GM04503 (cell line): ENCODE results near the gene NOL6.

Experiments
- DNase-seq: peaks from one replicate; pipeline ENCODE4 v3.0.0-alpha.2; 2012; ENCODE audit warnings: low read depth

The NOL6 gene

GRCh38 chr9:33450621-33451146, 23.0 kb downstream of the NOL6 start:
- no peak for DNase-seq

DNA sequence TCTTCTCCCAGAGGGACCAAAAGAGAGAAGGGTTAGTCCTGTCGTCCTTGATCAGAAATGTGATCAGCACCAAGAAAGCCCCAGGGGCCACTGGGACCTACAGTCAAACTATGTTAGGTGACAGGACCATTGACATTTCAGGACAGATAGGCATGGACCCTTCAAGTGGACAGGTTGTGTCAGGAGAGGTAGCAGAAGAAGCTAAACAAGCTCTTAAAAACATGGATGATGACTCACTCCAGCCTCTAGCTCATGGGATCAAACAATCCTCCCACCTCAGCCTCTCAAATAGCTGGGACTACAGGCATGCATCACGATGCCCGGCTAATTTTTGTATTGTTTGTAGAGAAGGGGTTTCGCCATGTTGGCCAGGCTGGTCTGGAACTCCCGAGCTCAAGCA, 24.0 kb downstream of the NOL6 start:
- no peak for DNase-seq

- no peak for DNase-seq
These were observed 25.7 kb downstream of the NOL6 start for GRCh38 chr9:33447799-33448553.

DNA sequence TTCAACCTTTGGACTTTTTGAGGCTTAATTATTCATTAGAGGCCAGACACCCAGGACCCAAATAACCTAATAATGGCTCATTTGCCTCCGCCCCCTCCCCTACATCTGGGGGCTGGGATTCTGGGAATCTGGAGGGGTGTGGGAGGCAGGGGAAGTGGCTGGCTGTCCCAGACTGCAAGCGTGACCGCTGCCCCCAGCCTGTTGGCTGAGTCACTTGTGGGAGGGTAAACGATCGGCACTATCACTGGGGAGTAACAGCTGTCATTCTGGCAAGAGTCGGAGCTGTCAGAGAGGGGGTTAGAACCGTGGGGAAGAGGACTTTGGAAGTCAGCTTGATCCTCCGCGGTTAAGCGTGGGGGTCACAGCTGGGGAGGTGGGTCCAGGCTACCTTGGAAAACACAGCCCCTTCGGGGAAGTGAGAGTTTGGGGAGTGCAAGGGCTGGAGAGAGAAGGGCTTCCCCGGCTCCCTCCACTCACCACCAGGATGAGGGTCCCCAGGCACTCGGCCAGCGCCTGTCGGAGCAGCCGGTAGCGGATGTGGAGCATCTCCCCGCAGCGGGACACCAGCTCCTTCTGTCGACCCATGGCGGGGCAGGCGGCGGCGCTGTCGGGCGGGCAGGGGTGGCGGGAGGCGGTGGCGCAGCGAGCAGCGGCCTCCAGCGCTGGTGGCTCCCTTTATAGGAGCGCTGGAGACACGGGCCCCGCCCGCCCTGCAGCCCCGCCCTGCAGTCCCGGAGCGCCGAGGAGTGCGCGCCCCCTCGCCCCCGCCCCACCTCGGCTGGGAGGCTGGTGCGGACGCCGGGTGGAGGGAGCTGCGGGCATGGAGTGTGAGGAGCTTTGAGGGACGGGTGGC, 26.6 kb downstream of the NOL6 start, which contains the start of gene AQP3:
Gene AQP3, minus strand, starts transcription at position 648 of the 853 bp plus-strand sequence. Its CDS starts 63 bp downstream, at position 585.
- no peak for DNase-seq

- no peak for DNase-seq
These were observed 27.3 kb downstream of the NOL6 start for GRCh38 chr9:33446240-33446945.

DNA sequence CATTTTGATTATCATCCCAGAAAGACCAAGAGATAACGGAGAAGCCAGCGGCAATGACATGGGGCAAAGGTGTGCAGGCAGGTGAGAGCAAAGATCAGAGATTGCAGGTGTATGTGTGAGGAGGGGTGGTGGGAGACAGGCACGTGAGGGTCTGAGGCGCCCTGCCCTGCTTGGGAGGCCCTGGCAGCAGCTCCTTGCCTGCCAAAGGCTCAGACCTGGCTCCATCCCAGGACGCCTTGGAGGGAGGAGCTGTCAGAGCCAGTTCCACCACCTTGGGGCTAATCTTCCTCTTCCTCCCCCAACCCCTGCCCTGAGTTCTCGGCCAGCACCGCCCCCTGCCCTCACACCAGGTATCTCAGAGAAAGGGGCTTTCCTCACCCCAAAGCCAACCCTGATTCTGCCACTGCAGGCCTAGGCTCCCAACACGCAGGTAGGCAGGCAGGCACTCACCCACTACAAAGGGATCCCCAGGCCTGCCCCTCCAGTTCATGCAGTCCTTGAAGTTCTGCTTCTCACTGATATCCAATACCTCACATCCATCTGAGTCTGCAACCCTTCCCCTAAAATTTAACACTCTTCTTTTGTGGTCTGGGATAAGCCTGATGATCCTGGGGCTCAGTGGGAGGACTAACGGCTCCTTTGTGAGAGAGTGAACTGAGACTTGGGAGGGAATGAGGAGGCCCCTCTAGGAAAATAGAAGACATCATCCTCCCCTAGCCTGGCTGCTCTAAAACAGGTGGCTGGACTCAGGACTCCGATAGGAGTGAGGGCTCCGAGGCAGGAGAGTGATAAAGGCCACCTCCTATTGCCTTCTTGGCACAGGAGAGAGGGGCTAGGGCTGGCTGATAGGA, 28.1 kb downstream of the NOL6 start:
- DNase-seq = no peak

DNA sequence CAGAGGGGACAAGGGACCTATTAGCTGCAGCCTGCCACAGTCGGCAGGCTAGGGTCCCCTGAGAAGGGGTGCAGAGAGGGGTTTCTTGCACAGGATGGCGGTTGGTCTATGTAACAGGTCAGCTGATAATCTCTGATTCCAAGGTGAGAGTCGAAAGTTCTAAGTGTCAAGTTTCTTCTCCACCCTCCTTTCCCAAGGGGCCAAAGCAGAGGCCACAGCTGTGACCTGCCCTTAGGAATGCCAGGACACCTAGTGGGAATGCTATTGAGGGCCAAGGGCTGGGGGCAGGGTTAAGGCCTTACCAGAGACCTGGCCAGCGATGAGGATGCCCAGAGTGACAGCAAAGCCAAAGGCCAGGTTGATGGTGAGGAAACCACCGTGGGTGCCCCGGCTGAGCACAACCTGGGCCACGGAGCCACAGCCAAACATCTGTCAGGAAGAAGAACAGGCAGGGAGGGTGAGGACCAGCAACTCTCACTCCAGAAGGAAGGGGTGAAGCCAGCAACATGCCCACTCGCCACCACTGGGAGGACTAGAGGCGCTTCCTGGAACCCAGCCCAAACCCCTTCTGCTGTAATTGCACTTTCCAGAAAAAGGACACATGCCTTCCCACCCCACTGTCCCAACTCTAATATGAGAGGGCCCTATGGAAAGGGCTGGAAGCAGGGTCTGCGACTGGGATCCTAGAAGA, 30.1 kb downstream of the NOL6 start:
- no peak for DNase-seq

- no peak for DNase-seq
These were observed 30.7 kb downstream of the NOL6 start for GRCh38 chr9:33443047-33443446.

- DNase-seq = no peak
These were observed 31.6 kb downstream of the NOL6 start for GRCh38 chr9:33442125-33442524.

DNA sequence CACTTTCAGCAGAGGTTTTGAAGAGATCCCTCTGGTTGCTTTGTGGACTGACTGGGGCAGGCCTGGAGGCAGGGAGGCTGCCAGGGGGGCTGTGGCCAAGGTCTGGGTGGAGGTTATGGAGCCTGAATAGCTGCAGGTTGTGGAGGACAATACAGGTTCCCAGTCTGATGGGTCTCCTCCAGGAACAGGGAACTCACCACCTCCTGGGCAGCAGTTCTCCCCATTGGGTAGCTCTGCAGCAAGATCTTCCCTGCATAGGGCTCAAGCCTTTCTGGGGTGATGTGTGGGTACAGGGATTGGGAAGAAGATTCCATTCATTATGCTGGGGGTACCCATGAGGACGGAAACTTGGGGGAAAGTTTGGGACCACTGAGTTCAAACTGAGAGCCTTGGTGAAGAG, 33.1 kb downstream of the NOL6 start:
- DNase-seq = no peak

DNA sequence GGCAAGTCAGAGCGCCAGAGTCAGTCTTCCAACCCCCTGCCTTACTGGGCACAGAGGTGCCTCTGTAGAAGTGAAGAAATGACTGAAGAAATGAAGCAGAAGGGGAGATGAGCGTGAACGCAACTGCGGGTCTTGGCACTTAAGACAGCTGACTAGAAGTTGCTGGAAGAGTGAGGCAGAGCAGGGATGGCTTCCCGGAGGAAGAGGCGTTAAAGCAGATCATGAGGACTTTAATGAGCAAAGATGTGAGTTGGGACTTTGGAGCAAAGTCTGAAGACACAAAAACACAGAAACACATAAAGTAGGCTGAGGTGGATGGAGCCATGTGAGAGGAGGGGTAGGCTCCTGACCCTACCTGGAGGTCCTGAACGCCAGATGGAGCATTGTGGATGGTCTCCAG, 33.5 kb downstream of the NOL6 start:
- no peak for DNase-seq

- no peak for DNase-seq
These were observed 34.0 kb downstream of the NOL6 start for GRCh38 chr9:33439731-33440130.

GRCh38 chr9:33438926-33439680, 34.6 kb downstream of the NOL6 start:
- DNase-seq = no peak

DNA sequence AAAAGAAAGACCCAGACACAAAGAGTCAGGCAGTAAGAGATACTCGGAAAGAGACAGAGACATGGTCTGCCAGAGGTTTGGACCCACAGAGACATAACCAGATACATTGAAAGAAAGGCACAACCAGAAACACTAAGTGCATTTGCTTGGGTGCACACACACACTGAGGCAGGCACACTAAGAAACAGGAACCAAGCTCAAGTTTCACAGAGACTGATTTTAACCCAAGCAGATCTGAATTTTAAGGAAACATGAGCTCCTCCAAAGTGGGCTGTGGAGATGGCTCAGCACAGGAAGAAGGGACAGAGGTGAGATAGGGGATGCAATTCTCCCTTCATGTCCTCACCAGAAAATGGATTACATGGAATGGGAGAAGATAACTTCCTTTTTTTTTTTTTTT, 35.8 kb downstream of the NOL6 start:
- no peak for DNase-seq

- DNase-seq = no peak
These were observed 36.5 kb downstream of the NOL6 start for GRCh38 chr9:33437205-33437604.

DNA sequence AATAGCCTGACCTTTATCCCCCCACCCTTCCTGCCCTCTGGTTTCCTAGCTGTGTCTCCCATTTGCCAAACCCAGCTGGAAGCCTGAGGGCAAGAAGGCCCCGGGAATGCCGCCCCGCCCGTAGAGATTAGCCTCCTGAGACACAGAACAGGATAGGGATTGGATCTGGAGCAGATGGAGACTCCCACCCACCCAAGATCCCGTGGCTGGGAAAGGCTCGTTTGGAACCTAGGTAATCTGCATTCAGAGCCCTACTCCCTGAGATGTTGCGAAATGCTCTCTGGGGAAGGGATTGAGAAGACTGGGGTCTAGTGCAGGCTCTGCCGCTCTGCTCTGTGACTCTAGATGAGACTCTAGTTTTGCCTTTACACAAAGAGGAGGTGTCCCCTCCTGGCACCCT, 37.3 kb downstream of the NOL6 start:
- no peak for DNase-seq

DNA sequence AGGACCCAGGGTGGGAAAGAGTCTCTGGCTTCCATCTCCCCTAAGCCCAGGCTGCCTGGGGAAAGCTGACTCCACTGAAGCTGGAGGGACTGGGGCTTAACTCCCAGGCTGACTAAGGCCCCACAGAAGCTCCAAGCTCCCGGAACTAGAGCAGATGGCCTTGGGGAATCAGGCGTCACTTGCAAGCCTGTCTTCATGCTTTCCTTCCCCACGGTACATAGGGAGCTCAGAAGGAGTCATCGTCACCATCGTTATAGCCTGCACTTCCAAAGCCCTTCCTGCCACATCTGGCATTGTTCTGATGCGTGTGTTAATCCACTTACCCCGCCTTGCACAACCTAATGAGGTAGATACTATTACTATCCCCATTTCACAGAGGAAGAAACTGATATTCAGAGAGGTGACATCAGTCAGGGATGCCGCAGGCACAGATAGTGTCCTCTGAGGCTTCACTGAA, 37.9 kb downstream of the NOL6 start:
- no peak for DNase-seq

- no peak for DNase-seq
These were observed 39.2 kb downstream of the NOL6 start for GRCh38 chr9:33434317-33435105.

GRCh38 chr9:33433871-33434270, 39.9 kb downstream of the NOL6 start:
- DNase-seq = no peak
